ENCODE data around the gene FRS3.

DNA sequence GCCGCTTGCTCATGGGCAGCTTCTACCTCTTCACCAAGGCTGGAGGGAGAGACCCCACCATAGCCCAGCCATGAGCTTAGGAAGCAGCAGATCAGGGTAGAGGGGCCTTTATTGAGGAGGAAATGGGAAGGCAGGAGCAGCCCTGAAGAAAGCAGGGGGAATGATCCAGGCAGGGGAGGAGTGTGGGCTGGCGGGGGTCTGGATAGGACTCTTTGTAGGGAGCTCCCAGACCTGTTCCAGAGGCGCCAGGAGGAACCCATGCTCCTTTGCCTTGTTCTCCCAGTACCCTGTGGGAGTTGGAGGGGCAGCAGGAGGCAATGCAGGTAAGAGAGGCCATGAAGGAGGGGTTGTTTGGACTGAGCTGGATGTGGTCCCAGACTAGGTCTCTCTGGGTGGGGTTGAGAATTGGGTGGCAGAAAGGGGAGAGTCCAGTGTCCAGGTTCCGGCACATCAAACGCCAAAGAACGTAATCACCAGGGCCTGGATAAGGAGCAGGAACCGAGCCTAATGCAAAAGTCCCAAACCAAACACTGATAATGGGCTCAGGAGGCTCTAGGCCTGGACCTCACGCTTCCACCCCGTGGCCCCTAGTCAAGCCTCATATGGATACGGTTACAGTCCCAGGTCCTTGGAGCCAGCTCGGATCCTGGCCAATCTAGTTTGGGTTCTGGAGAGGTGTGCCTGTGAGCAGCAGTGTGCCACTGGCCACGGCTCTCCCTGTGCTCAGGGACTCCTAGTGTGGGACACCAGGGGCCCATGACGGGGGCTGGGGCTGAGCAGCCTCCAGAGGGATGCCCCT is 20.4 kb downstream of the FRS3 start:
- TF ChIP-seq, protein P1, sequence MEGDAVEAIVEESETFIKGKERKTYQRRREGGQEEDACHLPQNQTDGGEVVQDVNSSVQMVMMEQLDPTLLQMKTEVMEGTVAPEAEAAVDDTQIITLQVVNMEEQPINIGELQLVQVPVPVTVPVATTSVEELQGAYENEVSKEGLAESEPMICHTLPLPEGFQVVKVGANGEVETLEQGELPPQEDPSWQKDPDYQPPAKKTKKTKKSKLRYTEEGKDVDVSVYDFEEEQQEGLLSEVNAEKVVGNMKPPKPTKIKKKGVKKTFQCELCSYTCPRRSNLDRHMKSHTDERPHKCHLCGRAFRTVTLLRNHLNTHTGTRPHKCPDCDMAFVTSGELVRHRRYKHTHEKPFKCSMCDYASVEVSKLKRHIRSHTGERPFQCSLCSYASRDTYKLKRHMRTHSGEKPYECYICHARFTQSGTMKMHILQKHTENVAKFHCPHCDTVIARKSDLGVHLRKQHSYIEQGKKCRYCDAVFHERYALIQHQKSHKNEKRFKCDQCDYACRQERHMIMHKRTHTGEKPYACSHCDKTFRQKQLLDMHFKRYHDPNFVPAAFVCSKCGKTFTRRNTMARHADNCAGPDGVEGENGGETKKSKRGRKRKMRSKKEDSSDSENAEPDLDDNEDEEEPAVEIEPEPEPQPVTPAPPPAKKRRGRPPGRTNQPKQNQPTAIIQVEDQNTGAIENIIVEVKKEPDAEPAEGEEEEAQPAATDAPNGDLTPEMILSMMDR (conservative IDR thresholded peaks at IDR 0.05): no peak
- no peak for TF ChIP-seq EZH2 (IDR thresholded peaks at IDR 0.05; ENCODE audit: low read depth)

All from PC-9 (cell line).